Neural cell (in vitro differentiated cells): ENCODE results near the gene FAT2.

Experiments
- CTCF ChIP-seq: fragments of 450-650 bp; IDR thresholded peaks from 2 replicates; pipeline ENCODE4 v1.5.1; 2014; ENCODE audit warnings: antibody characterized with exemption, mild to moderate bottlenecking, moderate library complexity; ENCODE audit not compliant: poor library complexity, severe bottlenecking
- EP300 ChIP-seq: fragments of 450-650 bp; conservative IDR thresholded peaks from 2 replicates; pipeline ENCODE4 v1.6.1; 2014; ENCODE audit warnings: antibody characterized with exemption, mild to moderate bottlenecking, moderate library complexity; ENCODE audit not compliant: poor library complexity, severe bottlenecking
- EZH2 ChIP-seq: fragments of 200-600, 300-800 bp; shearing (Covaris generic), sonication (generic); IDR thresholded peaks from 2 replicates; pipeline ENCODE4 v1.6.1; 2014; ENCODE audit warnings: antibody characterized with exemption, low read length, borderline replicate concordance, mild to moderate bottlenecking; ENCODE audit not compliant: insufficient read depth, poor library complexity, severe bottlenecking
- MXI1 ChIP-seq: fragments of 450-650 bp; conservative IDR thresholded peaks from 2 replicates; pipeline ENCODE4 v1.6.1; 2014; ENCODE audit warnings: antibody characterized with exemption, mild to moderate bottlenecking; ENCODE audit not compliant: poor library complexity, severe bottlenecking
- POLR2AphosphoS5 ChIP-seq: IDR thresholded peaks from 2 replicates; pipeline ENCODE4 v1.6.1; 2012
- RAD21 ChIP-seq: fragments of 450-650 bp; conservative IDR thresholded peaks from 2 replicates; pipeline ENCODE4 v1.6.1; 2014; ENCODE audit warnings: antibody characterized with exemption, mild to moderate bottlenecking, moderate library complexity
- REST ChIP-seq: IDR thresholded peaks from 2 replicates; pipeline ENCODE4 v1.6.1; 2012; ENCODE audit warnings: borderline replicate concordance
- TAF1 ChIP-seq: IDR thresholded peaks from 2 replicates; pipeline ENCODE4 v1.6.1; 2012; ENCODE audit warnings: low read depth

- TF ChIP-seq EP300 (no peak), TAF1 (no peak), CTCF (no peak), REST (no peak), RAD21 (no peak), MXI1 (no peak), POLR2AphosphoS5 (no peak), EZH2 (no peak)
These were observed 10.3 kb upstream of the FAT2 start for GRCh38 chr5:151601391-151601790.
